ENCODE data around the gene TCEA3. TPM values are rescaled to one million over a fixed set of nuclear protein-coding genes. Genes with fewer than 3 reads are reported as not detected.

TCEA3 gene
- total and polyA plus RNA-seq, 2 of the 4 experiments (the other 2 are of a cell fraction): 3.0 to 6.3 TPM

GRCh38 chr1:23403735-23404486 lies 20.6 kb downstream of the TCEA3 start (continued):
- TF ChIP-seq USF2 (IDR thresholded peaks at IDR 0.05; ENCODE audit: low read depth, low read length): no peak
- peak; percentile 93 for TF ChIP-seq RAD21 (IDR thresholded peaks at IDR 0.05; ENCODE audit: low read length)
- TF ChIP-seq MAFK (IDR thresholded peaks at IDR 0.05; ENCODE audit: low read depth, low read length): no peak

GRCh38 chr1:23403355-23403734 lies 21.2 kb downstream of the TCEA3 start:
- ChIA-PET POLR2A (ENCODE audit: unreplicated experiment) (interaction anchor here (1.0 kb wide), 2 partner anchors 8 to 35 kb away, joined by 4 to 19 read pairs; no protein-coding TSS in a partner anchor), CTCF (interaction anchor here (0.6 to 2.3 kb wide), 14 partner anchors 9 to 427 kb away, joined by 3 to 16 read pairs (median 6); partner anchors contain the start of genes HNRNPR and ZNF436)
- H2BK5ac ChIP-seq (ENCODE audit: low read depth, low read length, poor library complexity, severe bottlenecking): peak overlapping the region; percentile 54
- WGBS, 2 experiments (ENCODE audit: extremely low coverage in 2 of 2, insufficient read length in 1 of 2): no CpG with 5 or more reads among the region's 4 CpGs
- no peaks in the 10 kb centered on the region for H3K36me3 ChIP-seq (ENCODE audit: control insufficient read depth, insufficient read depth, low read length)
- peak overlapping the region; percentile 77 for H3K4ac ChIP-seq (ENCODE audit: low read depth, low read length)
- in situ Hi-C loops (cut with MboI; ENCODE audit: low sequenced_read_pairs): no loop called here
- no peak overlapping the region for H3K18ac ChIP-seq (ENCODE audit: low read depth, low read length)
- peak overlapping the region; percentile 87 for H2BK20ac ChIP-seq (ENCODE audit: low read depth, low read length)
- H4K20me1 ChIP-seq (ENCODE audit: insufficient read depth, low read length): peaks cover 3% of the 10 kb centered on the region; the same call in 1 of the 2 replicates
- H3K56ac ChIP-seq (ENCODE audit: extremely low read depth, insufficient read depth, low read length): peak overlapping the region; percentile 82
- H3K4me3 ChIP-seq (ENCODE audit: insufficient read depth, low read depth, low read length): no peak overlapping the region
- BruUV-seq (replicated peaks): no TSS peak
- H3K14ac ChIP-seq (replicated peaks; ENCODE audit: low read depth, low read length): 0 out of 2 replicates have a peak overlapping the region, but pooled peaks have one; percentile 61
- H3K9me3 ChIP-seq (ENCODE audit: control insufficient read depth, insufficient read depth, low read length): no peaks in the 10 kb centered on the region
- peaks cover 20% of the 10 kb centered on the region for H3K9me1 ChIP-seq (ENCODE audit: insufficient read depth, low read length)
- 0 out of 4 replicates have a peak, but pooled peaks cover 0 to 4% of the 10 kb centered on the region in 2 experiments for H3K79me1 ChIP-seq (ENCODE audit: low read depth in 1 of 2, low read length in 2 of 2)
- H4K91ac ChIP-seq (ENCODE audit: insufficient read depth, low read depth, low read length): peak overlapping the region; percentile 61
- H3K9ac ChIP-seq (ENCODE audit: low read depth, low read length): no peak overlapping the region
- peak overlapping the region; percentile 89 for H2AFZ ChIP-seq (replicated peaks; ENCODE audit: low read length, poor library complexity)
- peak overlapping the region; percentile 87 for H2AK9ac ChIP-seq (replicated peaks; ENCODE audit: low read depth, low read length, poor library complexity)
- H4K5ac ChIP-seq (ENCODE audit: low read depth, low read length): no peak overlapping the region; the same call in 1 of the 2 replicates
- H3K4me1 ChIP-seq (ENCODE audit: control insufficient read depth, insufficient read depth, low read length): peaks cover 21% of the 10 kb centered on the region
- H2AK5ac ChIP-seq (ENCODE audit: low read depth, low read length): peak overlapping the region; percentile 69
- ATAC-seq (ENCODE audit: low read depth) (no peak; the same call in 1 of the 2 replicates), DNase-seq (no peak)
- H3K4me2 ChIP-seq (ENCODE audit: low read depth, low read length): peak overlapping the region; percentile 54; the same call in 1 of the 2 replicates
- H4K8ac ChIP-seq (ENCODE audit: low read depth in 2 of 2, low read length in 2 of 2): peak overlapping the region in 1 of 2 experiments; percentile 68; a peak in 3 of 4 replicates
- H3K23ac ChIP-seq (ENCODE audit: low read depth, low read length): peak overlapping the region; percentile 46; the same call in 1 of the 2 replicates
- intact Hi-C loops (cut with micrococcal nuclease): loop anchor here (1.0 to 5.0 kb wide), 3 partner anchors 59 to 426 kb away; partner anchors contain the start of gene HNRNPR
- H3K27me3 ChIP-seq (ENCODE audit: control insufficient read depth, insufficient read depth, low read length): no peaks in the 10 kb centered on the region
- H3K27ac ChIP-seq (ENCODE audit: insufficient read depth, low read length): peak overlapping the region; percentile 30
- H2BK120ac ChIP-seq (ENCODE audit: low read depth, low read length): peak overlapping the region; percentile 86
- dilution Hi-C loops (cut with HindIII; ENCODE audit: low sequenced_read_pairs, unreplicated experiment): no loop called here
- H2BK15ac ChIP-seq (ENCODE audit: low read depth, low read length): peak overlapping the region; percentile 58; the same call in 2 of the 3 replicates
- no peak for TF ChIP-seq MXI1 (IDR thresholded peaks at IDR 0.05; ENCODE audit: borderline replicate concordance, low read depth, low read length)
- TF ChIP-seq USF2 (IDR thresholded peaks at IDR 0.05; ENCODE audit: low read depth, low read length): no peak
- TF ChIP-seq RCOR1 (IDR thresholded peaks at IDR 0.05; ENCODE audit: insufficient replicate concordance, low read length): no peak
- no peak for TF ChIP-seq POLR2A (IDR thresholded peaks at IDR 0.05; ENCODE audit: low read depth, low read length)
- no peak for TF ChIP-seq FOS (IDR thresholded peaks at IDR 0.05; ENCODE audit: low read depth, low read length)
- TF ChIP-seq CHD1 (IDR thresholded peaks at IDR 0.05; ENCODE audit: low read depth, low read length): no peak
- TF ChIP-seq MAFK (IDR thresholded peaks at IDR 0.05; ENCODE audit: low read depth, low read length): no peak
- no peak for TF ChIP-seq SMC3 (IDR thresholded peaks at IDR 0.05; ENCODE audit: low read depth, low read length)
- TF ChIP-seq BHLHE40 (IDR thresholded peaks at IDR 0.05; ENCODE audit: low read depth, low read length): no peak
- no peak for TF ChIP-seq RAD21 (IDR thresholded peaks at IDR 0.05; ENCODE audit: low read length)
- TF ChIP-seq, protein P1, sequence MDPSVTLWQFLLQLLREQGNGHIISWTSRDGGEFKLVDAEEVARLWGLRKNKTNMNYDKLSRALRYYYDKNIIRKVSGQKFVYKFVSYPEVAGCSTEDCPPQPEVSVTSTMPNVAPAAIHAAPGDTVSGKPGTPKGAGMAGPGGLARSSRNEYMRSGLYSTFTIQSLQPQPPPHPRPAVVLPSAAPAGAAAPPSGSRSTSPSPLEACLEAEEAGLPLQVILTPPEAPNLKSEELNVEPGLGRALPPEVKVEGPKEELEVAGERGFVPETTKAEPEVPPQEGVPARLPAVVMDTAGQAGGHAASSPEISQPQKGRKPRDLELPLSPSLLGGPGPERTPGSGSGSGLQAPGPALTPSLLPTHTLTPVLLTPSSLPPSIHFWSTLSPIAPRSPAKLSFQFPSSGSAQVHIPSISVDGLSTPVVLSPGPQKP (IDR thresholded peaks at IDR 0.05; ENCODE audit: borderline replicate concordance, low read depth, low read length): no peak
- no peak for TF ChIP-seq CEBPB (IDR thresholded peaks at IDR 0.05; ENCODE audit: low read depth, low read length)

Data from IMR-90 (cell line).